ENCODE data around the gene FHIT. TPM values are rescaled to one million over a fixed set of nuclear protein-coding genes. Genes with fewer than 3 reads are reported as not detected.

FHIT gene
- total RNA-seq, 1 donor from 2014 or later, result 16.6 TPM

- intact Hi-C loops (cut with DNase I), result no loop called here
- no peak for DNase-seq (ENCODE audit: low spot score)
Observed at GRCh38 chr3:60513241-60513640, 738.0 kb downstream of the FHIT start.

GRCh38 chr3:60512506-60512905 is 738.7 kb downstream of the FHIT start:
- intact Hi-C loops (cut with DNase I), result no loop called here
- no peak for DNase-seq (ENCODE audit: low spot score)

- DNase-seq (ENCODE audit: low spot score), result no peak
- intact Hi-C loops (cut with DNase I), result no loop called here
Observed at GRCh38 chr3:60509471-60509870, 741.8 kb downstream of the FHIT start.

GRCh38 chr3:60504827-60505457 is 746.3 kb downstream of the FHIT start:
- no peak for DNase-seq (ENCODE audit: low spot score)
- intact Hi-C loops (cut with DNase I), result no loop called here

GRCh38 chr3:60501314-60501713 is 749.9 kb downstream of the FHIT start:
- intact Hi-C loops (cut with DNase I), result no loop called here
- DNase-seq (ENCODE audit: low spot score), result no peak

GRCh38 chr3:60497902-60498301 is 753.4 kb downstream of the FHIT start:
- intact Hi-C loops (cut with DNase I), result no loop called here
- DNase-seq (ENCODE audit: low spot score), result no peak

GRCh38 chr3:60490992-60491391 is 760.3 kb downstream of the FHIT start:
- intact Hi-C loops (cut with DNase I), result no loop called here
- DNase-seq (ENCODE audit: low spot score), result no peak

- intact Hi-C loops (cut with DNase I), result no loop called here
- DNase-seq (ENCODE audit: low spot score), result no peak
Observed at GRCh38 chr3:60475096-60475495, 776.2 kb downstream of the FHIT start.

- intact Hi-C loops (cut with DNase I), result no loop called here
- no peak for DNase-seq (ENCODE audit: low spot score)
Observed at GRCh38 chr3:60469481-60469880, 781.8 kb downstream of the FHIT start.

- DNase-seq (ENCODE audit: low spot score), result no peak
- intact Hi-C loops (cut with DNase I), result no loop called here
Observed at GRCh38 chr3:60463685-60464084, 787.6 kb downstream of the FHIT start.

GRCh38 chr3:60461267-60461666 is 790.0 kb downstream of the FHIT start:
- intact Hi-C loops (cut with DNase I), result no loop called here

GRCh38 chr3:60456180-60456579 is 795.1 kb downstream of the FHIT start:
- DNase-seq (ENCODE audit: low spot score), result no peak
- intact Hi-C loops (cut with DNase I), result no loop called here

More at GRCh38 chr3:60461267-60461666, 790.0 kb downstream of the FHIT start:
- DNase-seq (ENCODE audit: low spot score), result no peak

GRCh38 chr3:60453326-60453725 is 797.9 kb downstream of the FHIT start:
- intact Hi-C loops (cut with DNase I), result no loop called here
- DNase-seq (ENCODE audit: low spot score), result no peak

GRCh38 chr3:60448696-60449095 is 802.6 kb downstream of the FHIT start:
- intact Hi-C loops (cut with DNase I), result no loop called here
- no peak for DNase-seq (ENCODE audit: low spot score)

GRCh38 chr3:60445446-60445845 is 805.8 kb downstream of the FHIT start:
- no peak for DNase-seq (ENCODE audit: low spot score)
- intact Hi-C loops (cut with DNase I), result no loop called here

GRCh38 chr3:60444898-60445437 is 806.3 kb downstream of the FHIT start:
- no peak for DNase-seq (ENCODE audit: low spot score)
- intact Hi-C loops (cut with DNase I), result no loop called here

GRCh38 chr3:60440869-60441268 is 810.4 kb downstream of the FHIT start:
- DNase-seq (ENCODE audit: low spot score), result no peak
- intact Hi-C loops (cut with DNase I), result no loop called here

- DNase-seq (ENCODE audit: low spot score), result no peak
- intact Hi-C loops (cut with DNase I), result no loop called here
Observed at GRCh38 chr3:60435941-60436650, 815.2 kb downstream of the FHIT start.

- no peak for DNase-seq (ENCODE audit: low spot score)
- intact Hi-C loops (cut with DNase I), result no loop called here
Observed at GRCh38 chr3:60434950-60435349, 816.3 kb downstream of the FHIT start.

GRCh38 chr3:60434323-60434722 is 816.9 kb downstream of the FHIT start:
- no peak for DNase-seq (ENCODE audit: low spot score)
- intact Hi-C loops (cut with DNase I), result no loop called here

GRCh38 chr3:60431599-60431958 is 819.7 kb downstream of the FHIT start:
- DNase-seq (ENCODE audit: low spot score), result no peak
- intact Hi-C loops (cut with DNase I), result no loop called here
